ENCODE results near the gene DGKG.

DNA sequence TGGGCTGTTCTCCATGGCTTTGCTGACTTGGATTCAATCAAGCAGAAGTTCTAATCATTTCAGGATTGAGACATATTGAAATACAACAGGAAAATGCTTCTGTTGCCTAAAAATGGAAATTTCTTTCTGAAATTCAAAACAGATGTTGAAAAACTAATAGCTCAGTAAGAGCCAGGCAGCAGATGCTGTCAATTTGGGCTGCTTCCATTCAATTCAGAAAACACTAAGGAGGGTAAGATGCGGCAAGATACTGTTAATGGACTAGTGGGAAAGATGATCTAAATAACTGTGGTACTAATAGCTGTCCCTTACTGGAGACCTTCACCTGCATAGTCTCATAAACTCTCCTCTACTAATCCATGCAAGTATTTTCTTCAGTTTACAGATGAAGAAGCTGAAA lies 53.5 kb downstream of the DGKG start:
- TF ChIP-seq POLR2A (IDR thresholded peaks at IDR 0.05; ENCODE audit: low read depth, low read length) (no peak), TAF1 (IDR thresholded peaks at IDR 0.05; ENCODE audit: borderline replicate concordance, low read depth, low read length) (no peak), POLR2AphosphoS5 (IDR thresholded peaks at IDR 0.05; ENCODE audit: low read depth, low read length) (no peak)

Measured in GM12892 (cell line).